Measurements from ENCODE around the gene TGOLN2. TPM values are rescaled to one million over a fixed set of nuclear protein-coding genes. Genes with fewer than 3 reads are reported as not detected.

Gene TGOLN2
- 171 TPM for total RNA-seq
- long read RNA-seq, full-length matches to known transcripts: 66 of 249 reads
- long read RNA-seq, partial matches to known transcripts: 11 of 249 reads
- long read RNA-seq, other reads (novel, unspliced or antisense): 172 of 249 reads

- DNase-seq: peak; percentile 96
- H3K9me3 ChIP-seq: no peaks in the 10 kb centered on the region
- TF ChIP-seq CTCF (IDR thresholded peaks at IDR 0.05): no peak
- peak within 1 kb of the TSS; percentile 99 for H3K27ac ChIP-seq
- H3K4me3 ChIP-seq: peak within 1 kb of the TSS; percentile 71
- peaks cover 38% of the 10 kb centered on the region for H3K4me1 ChIP-seq
- H3K27me3 ChIP-seq (ENCODE audit: low read depth): no peaks in the 10 kb centered on the region
- ATAC-seq: peak; percentile 98 to 99
- H3K36me3 ChIP-seq: peaks cover 29% of the 10 kb centered on the region
- intact Hi-C loops (cut with DNase I): no loop called here
These were observed at the start of gene TGOLN2 for GRCh38 chr2:85327822-85328617. Gene TGOLN2, minus strand, starts transcription at chr2:85327989. Its CDS starts 27 bp downstream, at chr2:85327962.

- H3K4me1 ChIP-seq: no peaks in the 10 kb centered on the region
- ATAC-seq (no peak), DNase-seq (no peak)
- intact Hi-C loops (cut with DNase I): no loop called here
- no peak overlapping the region for H3K27ac ChIP-seq
- H3K27me3 ChIP-seq (ENCODE audit: low read depth): no peaks in the 10 kb centered on the region
- H3K36me3 ChIP-seq: peaks cover 63% of the 10 kb centered on the region
- no peaks in the 10 kb centered on the region for H3K9me3 ChIP-seq
- TF ChIP-seq CTCF (IDR thresholded peaks at IDR 0.05): no peak
- no peak overlapping the region for H3K4me3 ChIP-seq
These were observed 49.3 kb upstream of the TGOLN2 start for GRCh38 chr2:85377083-85377482.

- H3K4me3 ChIP-seq: no peak overlapping the region
- H3K27me3 ChIP-seq (ENCODE audit: low read depth): no peaks in the 10 kb centered on the region
- DNase-seq (no peak), ATAC-seq (no peak)
- peaks cover 67% of the 10 kb centered on the region for H3K36me3 ChIP-seq
- no peak for TF ChIP-seq CTCF (IDR thresholded peaks at IDR 0.05)
- no peak overlapping the region for H3K27ac ChIP-seq
- H3K9me3 ChIP-seq: no peaks in the 10 kb centered on the region
- H3K4me1 ChIP-seq: no peaks in the 10 kb centered on the region
- intact Hi-C loops (cut with DNase I): no loop called here
These were observed 48.7 kb upstream of the TGOLN2 start for GRCh38 chr2:85376291-85377065.

- ATAC-seq (no peak), DNase-seq (no peak)
- Histone ChIP-seq H3K9me3 (no peaks in the 10 kb centered on the region), H3K4me3 (no peak overlapping the region), H3K36me3 (peaks cover 48% of the 10 kb centered on the region), H3K4me1 (no peaks in the 10 kb centered on the region), H3K27me3 (ENCODE audit: low read depth) (no peaks in the 10 kb centered on the region), H3K27ac (no peak overlapping the region)
- TF ChIP-seq CTCF (IDR thresholded peaks at IDR 0.05): no peak
- intact Hi-C loops (cut with DNase I): no loop called here
These were observed 43.3 kb upstream of the TGOLN2 start for GRCh38 chr2:85371045-85371444.

GRCh38 chr2:85369500-85369899 is 41.7 kb upstream of the TGOLN2 start:
- intact Hi-C loops (cut with DNase I): no loop called here
- no peak for TF ChIP-seq CTCF (IDR thresholded peaks at IDR 0.05)
- Histone ChIP-seq H3K9me3 (no peaks in the 10 kb centered on the region), H3K36me3 (peaks cover 44% of the 10 kb centered on the region), H3K4me3 (no peak overlapping the region), H3K27ac (no peak overlapping the region), H3K4me1 (no peaks in the 10 kb centered on the region), H3K27me3 (ENCODE audit: low read depth) (no peaks in the 10 kb centered on the region)
- no peak for DNase-seq
- ATAC-seq: no peak
